ENCODE measurements around the gene FBXO11. TPM values are rescaled to one million over a fixed set of nuclear protein-coding genes. Genes with fewer than 3 reads are reported as not detected.
"Not testable (repeated sequence)": the region's sequence is repeated elsewhere in the genome, so short reads cannot be mapped to it uniquely, and the experiment has no call there.

Gene FBXO11
- total RNA-seq, 1 experiment from 2014 or later = 58.9 TPM

DNA sequence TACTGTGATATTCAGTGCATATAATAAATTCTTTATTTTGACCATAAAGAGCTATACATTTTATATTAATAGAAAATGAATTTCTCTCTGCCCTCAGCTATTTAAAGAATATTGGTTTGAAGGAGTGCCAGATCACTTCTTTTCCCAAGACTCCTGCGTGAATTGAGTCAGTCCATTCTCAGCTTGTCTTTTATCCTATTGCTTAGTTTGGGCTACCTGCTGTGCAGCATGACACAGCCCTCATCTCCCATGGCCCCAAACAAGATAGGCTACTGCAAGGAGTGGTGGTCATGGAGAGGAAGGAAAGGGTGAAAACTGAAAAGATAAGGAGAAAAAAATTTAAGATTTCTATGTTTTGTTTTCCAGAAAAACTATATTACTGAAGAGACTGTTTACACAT lies 10.1 kb upstream of the FBXO11 start:
- CTCF ChIA-PET = no interaction called here
- ATAC-seq = no peak
- H3K4me1 ChIP-seq (ENCODE audit: control insufficient read depth, insufficient read depth, low read length) = no peaks in the 10 kb centered on the region
- H3K27ac ChIP-seq (ENCODE audit: low read length) = no peak overlapping the region
- TF ChIP-seq, protein P1, sequence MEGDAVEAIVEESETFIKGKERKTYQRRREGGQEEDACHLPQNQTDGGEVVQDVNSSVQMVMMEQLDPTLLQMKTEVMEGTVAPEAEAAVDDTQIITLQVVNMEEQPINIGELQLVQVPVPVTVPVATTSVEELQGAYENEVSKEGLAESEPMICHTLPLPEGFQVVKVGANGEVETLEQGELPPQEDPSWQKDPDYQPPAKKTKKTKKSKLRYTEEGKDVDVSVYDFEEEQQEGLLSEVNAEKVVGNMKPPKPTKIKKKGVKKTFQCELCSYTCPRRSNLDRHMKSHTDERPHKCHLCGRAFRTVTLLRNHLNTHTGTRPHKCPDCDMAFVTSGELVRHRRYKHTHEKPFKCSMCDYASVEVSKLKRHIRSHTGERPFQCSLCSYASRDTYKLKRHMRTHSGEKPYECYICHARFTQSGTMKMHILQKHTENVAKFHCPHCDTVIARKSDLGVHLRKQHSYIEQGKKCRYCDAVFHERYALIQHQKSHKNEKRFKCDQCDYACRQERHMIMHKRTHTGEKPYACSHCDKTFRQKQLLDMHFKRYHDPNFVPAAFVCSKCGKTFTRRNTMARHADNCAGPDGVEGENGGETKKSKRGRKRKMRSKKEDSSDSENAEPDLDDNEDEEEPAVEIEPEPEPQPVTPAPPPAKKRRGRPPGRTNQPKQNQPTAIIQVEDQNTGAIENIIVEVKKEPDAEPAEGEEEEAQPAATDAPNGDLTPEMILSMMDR (IDR thresholded peaks at IDR 0.05) = no peak
- no peak for TF ChIP-seq POLR2AphosphoS5 (IDR thresholded peaks at IDR 0.05; ENCODE audit: low read depth, low read length)
- TF ChIP-seq, protein P2, sequence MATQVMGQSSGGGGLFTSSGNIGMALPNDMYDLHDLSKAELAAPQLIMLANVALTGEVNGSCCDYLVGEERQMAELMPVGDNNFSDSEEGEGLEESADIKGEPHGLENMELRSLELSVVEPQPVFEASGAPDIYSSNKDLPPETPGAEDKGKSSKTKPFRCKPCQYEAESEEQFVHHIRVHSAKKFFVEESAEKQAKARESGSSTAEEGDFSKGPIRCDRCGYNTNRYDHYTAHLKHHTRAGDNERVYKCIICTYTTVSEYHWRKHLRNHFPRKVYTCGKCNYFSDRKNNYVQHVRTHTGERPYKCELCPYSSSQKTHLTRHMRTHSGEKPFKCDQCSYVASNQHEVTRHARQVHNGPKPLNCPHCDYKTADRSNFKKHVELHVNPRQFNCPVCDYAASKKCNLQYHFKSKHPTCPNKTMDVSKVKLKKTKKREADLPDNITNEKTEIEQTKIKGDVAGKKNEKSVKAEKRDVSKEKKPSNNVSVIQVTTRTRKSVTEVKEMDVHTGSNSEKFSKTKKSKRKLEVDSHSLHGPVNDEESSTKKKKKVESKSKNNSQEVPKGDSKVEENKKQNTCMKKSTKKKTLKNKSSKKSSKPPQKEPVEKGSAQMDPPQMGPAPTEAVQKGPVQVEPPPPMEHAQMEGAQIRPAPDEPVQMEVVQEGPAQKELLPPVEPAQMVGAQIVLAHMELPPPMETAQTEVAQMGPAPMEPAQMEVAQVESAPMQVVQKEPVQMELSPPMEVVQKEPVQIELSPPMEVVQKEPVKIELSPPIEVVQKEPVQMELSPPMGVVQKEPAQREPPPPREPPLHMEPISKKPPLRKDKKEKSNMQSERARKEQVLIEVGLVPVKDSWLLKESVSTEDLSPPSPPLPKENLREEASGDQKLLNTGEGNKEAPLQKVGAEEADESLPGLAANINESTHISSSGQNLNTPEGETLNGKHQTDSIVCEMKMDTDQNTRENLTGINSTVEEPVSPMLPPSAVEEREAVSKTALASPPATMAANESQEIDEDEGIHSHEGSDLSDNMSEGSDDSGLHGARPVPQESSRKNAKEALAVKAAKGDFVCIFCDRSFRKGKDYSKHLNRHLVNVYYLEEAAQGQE (IDR thresholded peaks at IDR 0.05; ENCODE audit: insufficient read depth in 1 of 2, low read depth in 2 of 2, low read length in 1 of 2) = no peak
- TF ChIP-seq TCF7L2 (IDR thresholded peaks at IDR 0.05; ENCODE audit: low read depth, low read length) = no peak
- TF ChIP-seq SIN3A (IDR thresholded peaks at IDR 0.05; ENCODE audit: borderline replicate concordance, insufficient read depth, low read depth, low read length) = no peak
- in situ Hi-C loops (cut with HindIII; ENCODE audit: low pct_unique_long_range_greater_than_20kb, low sequenced_read_pairs) = no loop called here
- intact Hi-C loops (cut with micrococcal nuclease; ENCODE audit: unreplicated experiment) = no loop called here
- H3K4me3 ChIP-seq (ENCODE audit: low read depth in 2 of 2, low read length in 2 of 2) = no peak overlapping the region
- no peak for DNase-seq (ENCODE audit: low read depth, low spot score)
- POLR2A ChIA-PET = no interaction called here
- H3K9me3 ChIP-seq (ENCODE audit: control insufficient read depth, insufficient read depth, low read depth, low read length) = no peaks in the 10 kb centered on the region
- H3K36me3 ChIP-seq (ENCODE audit: control insufficient read depth, insufficient read depth, low read length) = no peaks in the 10 kb centered on the region
- no peaks in the 10 kb centered on the region for H3K27me3 ChIP-seq (ENCODE audit: control insufficient read depth, insufficient read depth, low read length)
- BruUV-seq (replicated peaks) = no TSS peak

DNA sequence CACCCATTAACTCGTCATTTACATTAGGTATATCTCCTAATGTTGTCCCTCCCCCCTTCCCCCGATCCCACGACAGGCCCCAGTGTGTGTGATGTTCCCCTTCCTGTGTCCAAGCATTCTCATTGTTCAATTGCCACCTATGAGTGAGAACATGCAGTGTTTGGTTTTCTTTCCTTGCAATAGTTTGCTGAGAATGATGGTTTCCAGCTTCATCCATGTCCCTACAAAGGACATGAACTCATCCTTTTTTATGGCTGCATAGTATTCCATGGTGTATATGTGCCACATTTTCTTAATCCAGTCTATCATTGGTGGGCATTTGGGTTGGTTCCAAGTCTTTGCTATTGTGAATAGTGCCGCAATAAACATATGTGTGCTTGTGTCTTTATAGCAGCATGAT lies 4.4 kb upstream of the FBXO11 start:
- POLR2A ChIA-PET; intact Hi-C loops (cut with micrococcal nuclease; ENCODE audit: unreplicated experiment): not testable (repeated sequence)

DNA sequence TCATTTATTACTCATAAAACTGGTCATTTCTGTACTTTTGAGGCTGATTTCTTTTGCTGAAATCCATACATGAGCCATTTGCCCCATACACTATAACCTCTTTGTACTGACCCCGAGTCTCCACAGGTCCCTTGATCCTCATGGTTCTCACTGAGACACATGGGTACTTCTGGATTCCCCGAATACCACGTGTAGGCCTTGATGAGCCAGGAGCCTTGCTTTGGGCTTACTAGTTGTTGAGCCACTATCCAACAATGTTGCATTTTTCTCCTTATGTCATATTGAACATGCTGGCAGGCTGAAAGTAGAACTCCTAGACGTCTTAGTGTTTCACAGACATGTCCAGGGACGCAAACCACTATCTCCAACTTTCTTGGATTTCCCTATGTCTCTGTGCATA lies 2.4 kb upstream of the FBXO11 start:
- CTCF ChIA-PET = no interaction called here
- H3K27me3 ChIP-seq (ENCODE audit: control insufficient read depth, insufficient read depth, low read length) = no peaks in the 10 kb centered on the region
- peaks cover 6% of the 10 kb centered on the region for H3K4me1 ChIP-seq (ENCODE audit: control insufficient read depth, insufficient read depth, low read length)
- POLR2A ChIA-PET = no interaction called here
- no peaks in the 10 kb centered on the region for H3K9me3 ChIP-seq (ENCODE audit: control insufficient read depth, insufficient read depth, low read depth, low read length)
- no peak for DNase-seq (ENCODE audit: low read depth, low spot score)
- intact Hi-C loops (cut with micrococcal nuclease; ENCODE audit: unreplicated experiment) = no loop called here
- no TSS peak for BruUV-seq (replicated peaks)
- H3K4me3 ChIP-seq (ENCODE audit: low read depth in 2 of 2, low read length in 2 of 2) = no peak overlapping the region
- no peak for ATAC-seq
- no peak overlapping the region; the same call in 1 of the 2 replicates for H3K27ac ChIP-seq (ENCODE audit: low read length)
- peaks cover 5% of the 10 kb centered on the region; the same call in 1 of the 2 replicates for H3K36me3 ChIP-seq (ENCODE audit: control insufficient read depth, insufficient read depth, low read length)
- TF ChIP-seq POLR2AphosphoS5 (IDR thresholded peaks at IDR 0.05; ENCODE audit: low read depth, low read length) = no peak
- TF ChIP-seq, protein P2 (IDR thresholded peaks at IDR 0.05; ENCODE audit: insufficient read depth in 1 of 2, low read depth in 2 of 2, low read length in 1 of 2) = no peak
- in situ Hi-C loops (cut with HindIII; ENCODE audit: low pct_unique_long_range_greater_than_20kb, low sequenced_read_pairs) = no loop called here

More for the DNA sequence above, 4.4 kb upstream of the FBXO11 start:
- H3K4me3 ChIP-seq (ENCODE audit: low read depth in 2 of 2, low read length in 2 of 2); H3K27ac ChIP-seq (ENCODE audit: low read length); BruUV-seq (replicated peaks); H3K27me3 ChIP-seq (ENCODE audit: control insufficient read depth, insufficient read depth, low read length); CTCF ChIA-PET; H3K36me3 ChIP-seq (ENCODE audit: control insufficient read depth, insufficient read depth, low read length); ATAC-seq; H3K9me3 ChIP-seq (ENCODE audit: control insufficient read depth, insufficient read depth, low read depth, low read length); in situ Hi-C loops (cut with HindIII; ENCODE audit: low pct_unique_long_range_greater_than_20kb, low sequenced_read_pairs); DNase-seq (ENCODE audit: low read depth, low spot score); H3K4me1 ChIP-seq (ENCODE audit: control insufficient read depth, insufficient read depth, low read length): not testable (repeated sequence)
